OCI-LY3 (cell line): Measurements from ENCODE around the gene FOXO1.

Source experiments
- H2AFZ ChIP-seq: fragments of 200-600, 300-600 bp; shearing (Covaris generic); 2 replicates; pipeline ENCODE4 v1.6.0; 2014; ENCODE audit warnings: antibody characterized with exemption, low read depth, low read length
- H3K27ac ChIP-seq: fragments of 200-600, 300-600 bp; sonication (generic); 2 replicates; pipeline ENCODE4 v1.5.1; 2014; ENCODE audit warnings: mild to moderate bottlenecking, low read length, moderate library complexity, mixed read lengths
- H3K27me3 ChIP-seq: fragments of 200-600, 300-600 bp; sonication (generic); 2 replicates; pipeline ENCODE4 v1.6.1; 2014; ENCODE audit warnings: low read depth, low read length, mixed read lengths
- H3K36me3 ChIP-seq: fragments of 200-600, 300-600 bp; sonication (generic); replicated peaks from 2 replicates; pipeline ENCODE3; 2014; ENCODE audit warnings: low read depth, low read length, mixed read lengths
- H3K4me1 ChIP-seq: fragments of 300-600, 200-600 bp; sonication (generic); 2 replicates; pipeline ENCODE4 v1.6.1; 2014; ENCODE audit warnings: low read length, mixed read lengths
- H3K4me2 ChIP-seq: fragments of 200-600, 300-600 bp; sonication (generic); 2 replicates; pipeline ENCODE4 v1.6.1; 2014; ENCODE audit warnings: low read length, mixed read lengths
- H3K4me3 ChIP-seq: fragments of 300-600, 200-600 bp; sonication (generic); 2 replicates; pipeline ENCODE4 v1.5.1; 2014; ENCODE audit warnings: antibody characterized with exemption, mild to moderate bottlenecking, low read length, moderate library complexity
- H3K79me2 ChIP-seq: fragments of 300-600, 200-600 bp; shearing (Covaris generic); 2 replicates; pipeline ENCODE4 v1.6.1; 2014; ENCODE audit warnings: mild to moderate bottlenecking, low read length, mixed read lengths
- H3K9ac ChIP-seq: fragments of 300-600, 200-600 bp; shearing (Covaris generic); 2 replicates; pipeline ENCODE4 v1.6.0; 2014; ENCODE audit warnings: mild to moderate bottlenecking, low read length, moderate library complexity
- H3K9me3 ChIP-seq: fragments of 200-600, 300-600 bp; shearing (Covaris generic); 2 replicates; pipeline ENCODE4 v1.6.1; 2014; ENCODE audit warnings: low read length, mixed read lengths; ENCODE audit not compliant: insufficient read depth
- H4K20me1 ChIP-seq: fragments of 200-600, 300-600 bp; sonication (generic); 2 replicates; pipeline ENCODE4 v1.6.1; 2016; ENCODE audit warnings: low read length, mixed read lengths; ENCODE audit not compliant: insufficient read depth
- EZH2phosphoT487 ChIP-seq: fragments of 200-600 bp; shearing (Covaris generic); IDR thresholded peaks from 2 replicates; pipeline ENCODE4 v1.6.1; 2018; ENCODE audit warnings: antibody characterized with exemption, mixed run types, low read depth
- TF ChIP-seq, protein P1 (sequence below): fragments of 200-600, 300-600 bp; sonication (generic); IDR thresholded peaks from 2 replicates; pipeline ENCODE4 v1.5.1; 2014; ENCODE audit warnings: antibody characterized with exemption, low read length, low read depth

FOXO1 gene

DNA sequence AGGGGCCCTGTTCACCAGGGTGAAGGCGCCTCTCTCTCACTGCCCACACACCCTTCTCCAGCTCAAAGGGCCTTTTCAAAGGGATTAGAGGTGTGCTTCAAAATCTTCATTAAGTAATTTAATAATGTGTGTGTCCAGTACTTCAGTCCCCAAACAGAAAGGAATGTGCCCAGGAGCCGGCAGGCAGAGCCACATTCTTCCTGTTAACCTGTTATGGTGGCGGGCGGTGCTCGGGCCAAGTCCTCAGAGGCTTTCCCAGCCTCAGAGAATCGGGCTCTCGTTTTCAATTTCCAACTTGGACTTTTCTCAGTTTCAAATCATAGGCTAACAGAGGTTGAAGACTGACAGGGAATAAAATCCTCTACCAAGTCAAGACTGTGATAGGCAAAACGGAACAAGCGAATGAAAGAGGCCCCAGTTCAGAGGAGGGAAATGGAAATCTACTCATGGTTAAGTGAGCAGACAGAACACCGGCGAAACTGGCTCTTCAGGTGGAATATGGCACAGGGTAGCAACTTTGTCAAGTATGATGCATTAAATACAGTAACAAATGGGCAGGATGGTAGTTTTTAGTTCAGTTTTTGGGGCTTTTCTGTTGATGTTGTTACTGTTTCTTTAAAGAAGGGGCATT, 68.6 kb downstream of the FOXO1 start:
- Histone ChIP-seq H3K4me2 (no peak overlapping the region), H3K4me1 (peaks cover 39% of the 10 kb centered on the region), H3K4me3 (no peak overlapping the region), H3K79me2 (peaks cover 98% of the 10 kb centered on the region), H3K27ac (no peak overlapping the region), H3K36me3 (peaks cover 4% of the 10 kb centered on the region), H4K20me1 (peaks cover 85% of the 10 kb centered on the region), H3K27me3 (no peaks in the 10 kb centered on the region), H2AFZ (no peak overlapping the region), H3K9me3 (no peaks in the 10 kb centered on the region), H3K9ac (no peak overlapping the region)
- TF ChIP-seq, protein P1, sequence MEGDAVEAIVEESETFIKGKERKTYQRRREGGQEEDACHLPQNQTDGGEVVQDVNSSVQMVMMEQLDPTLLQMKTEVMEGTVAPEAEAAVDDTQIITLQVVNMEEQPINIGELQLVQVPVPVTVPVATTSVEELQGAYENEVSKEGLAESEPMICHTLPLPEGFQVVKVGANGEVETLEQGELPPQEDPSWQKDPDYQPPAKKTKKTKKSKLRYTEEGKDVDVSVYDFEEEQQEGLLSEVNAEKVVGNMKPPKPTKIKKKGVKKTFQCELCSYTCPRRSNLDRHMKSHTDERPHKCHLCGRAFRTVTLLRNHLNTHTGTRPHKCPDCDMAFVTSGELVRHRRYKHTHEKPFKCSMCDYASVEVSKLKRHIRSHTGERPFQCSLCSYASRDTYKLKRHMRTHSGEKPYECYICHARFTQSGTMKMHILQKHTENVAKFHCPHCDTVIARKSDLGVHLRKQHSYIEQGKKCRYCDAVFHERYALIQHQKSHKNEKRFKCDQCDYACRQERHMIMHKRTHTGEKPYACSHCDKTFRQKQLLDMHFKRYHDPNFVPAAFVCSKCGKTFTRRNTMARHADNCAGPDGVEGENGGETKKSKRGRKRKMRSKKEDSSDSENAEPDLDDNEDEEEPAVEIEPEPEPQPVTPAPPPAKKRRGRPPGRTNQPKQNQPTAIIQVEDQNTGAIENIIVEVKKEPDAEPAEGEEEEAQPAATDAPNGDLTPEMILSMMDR = no peak
- TF ChIP-seq EZH2phosphoT487 = no peak

DNA sequence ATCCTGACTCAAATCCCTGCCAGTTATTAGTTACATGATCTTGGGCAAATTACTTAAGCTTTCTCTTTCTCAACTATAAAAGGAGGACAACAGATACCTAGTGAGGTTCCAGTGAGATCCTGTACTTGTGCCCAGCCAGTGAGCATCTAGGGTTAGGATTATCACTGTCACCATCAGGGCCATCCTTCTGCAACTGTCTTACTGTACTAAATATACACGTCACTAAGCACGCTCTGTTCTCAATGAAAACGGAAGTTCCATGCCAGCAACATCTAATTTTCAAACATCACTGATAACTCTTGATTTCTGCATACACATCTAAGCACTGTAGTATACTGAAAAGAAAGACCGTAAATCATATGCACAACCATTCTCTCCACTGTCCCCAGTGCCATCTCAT, 70.0 kb downstream of the FOXO1 start:
- no peak overlapping the region for H3K9ac ChIP-seq
- no peak for TF ChIP-seq EZH2phosphoT487
- TF ChIP-seq, protein P1 = no peak
- H3K4me3 ChIP-seq = no peak overlapping the region
- no peaks in the 10 kb centered on the region for H3K9me3 ChIP-seq
- H3K27me3 ChIP-seq = no peaks in the 10 kb centered on the region
- H3K4me2 ChIP-seq = peak overlapping the region; percentile 16
- no peak overlapping the region for H2AFZ ChIP-seq
- no peaks in the 10 kb centered on the region for H3K36me3 ChIP-seq
- H4K20me1 ChIP-seq = peaks cover 93% of the 10 kb centered on the region
- H3K4me1 ChIP-seq = peaks cover 39% of the 10 kb centered on the region
- no peak overlapping the region for H3K27ac ChIP-seq
- peaks cover 99% of the 10 kb centered on the region for H3K79me2 ChIP-seq

DNA sequence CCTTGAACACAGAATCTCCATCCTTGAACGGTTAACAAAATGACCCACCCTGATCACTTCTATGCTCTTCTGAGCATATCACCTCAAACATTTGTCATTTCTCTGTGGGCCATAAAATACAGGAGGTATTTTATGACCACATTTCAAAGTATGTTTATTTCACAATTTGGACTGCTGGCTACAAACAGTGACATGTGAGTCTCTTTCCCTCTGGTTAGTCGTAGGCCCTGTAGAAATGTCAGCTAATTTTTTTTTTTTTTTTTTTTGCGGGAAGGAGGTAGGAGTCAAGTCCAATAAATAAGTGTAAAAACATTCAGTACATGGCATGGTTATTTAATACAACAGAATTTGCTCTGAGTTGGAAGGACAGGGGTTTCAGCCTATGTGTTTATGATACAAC, 70.7 kb downstream of the FOXO1 start:
- no peak overlapping the region for H3K4me2 ChIP-seq
- H2AFZ ChIP-seq = no peak overlapping the region
- H3K9me3 ChIP-seq = no peaks in the 10 kb centered on the region
- peaks cover 94% of the 10 kb centered on the region for H4K20me1 ChIP-seq
- H3K36me3 ChIP-seq = no peaks in the 10 kb centered on the region
- H3K9ac ChIP-seq = no peak overlapping the region
- no peak overlapping the region for H3K27ac ChIP-seq
- peaks cover 99% of the 10 kb centered on the region for H3K79me2 ChIP-seq
- H3K4me1 ChIP-seq = peaks cover 42% of the 10 kb centered on the region
- TF ChIP-seq, protein P1 = no peak
- no peak for TF ChIP-seq EZH2phosphoT487
- H3K4me3 ChIP-seq = no peak overlapping the region
- no peaks in the 10 kb centered on the region for H3K27me3 ChIP-seq

DNA sequence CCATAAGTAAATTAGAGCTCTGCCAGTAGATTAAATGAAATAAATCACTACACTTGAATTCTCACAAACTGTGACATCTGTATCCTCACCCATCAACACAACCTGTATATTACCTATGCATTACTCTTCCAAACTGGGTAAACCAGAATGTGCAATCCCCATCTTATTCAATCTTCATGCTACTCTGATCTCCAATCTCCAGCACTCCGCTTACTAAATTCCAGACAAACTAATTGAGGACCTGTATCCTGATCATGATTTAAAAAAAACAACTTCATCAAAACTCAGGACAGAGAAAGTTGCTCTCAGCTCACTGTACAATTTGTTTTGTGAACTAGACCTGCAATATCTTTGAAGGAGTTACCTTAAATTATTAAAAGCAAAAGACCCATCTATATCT, 74.4 kb downstream of the FOXO1 start:
- Histone ChIP-seq H2AFZ (no peak overlapping the region), H3K4me3 (no peak overlapping the region), H3K4me1 (peaks cover 45% of the 10 kb centered on the region), H3K9ac (no peak overlapping the region), H3K27me3 (no peaks in the 10 kb centered on the region), H3K27ac (no peak overlapping the region), H3K4me2 (no peak overlapping the region), H3K79me2 (peaks cover 100% of the 10 kb centered on the region), H4K20me1 (peaks cover 96% of the 10 kb centered on the region), H3K9me3 (no peaks in the 10 kb centered on the region), H3K36me3 (no peaks in the 10 kb centered on the region)
- TF ChIP-seq, protein P1 = no peak
- no peak for TF ChIP-seq EZH2phosphoT487
